NCI-H510A (cell line): ENCODE results near the gene SH3BGRL.
"Not testable (repeated sequence)": the region's sequence is repeated elsewhere in the genome, so short reads cannot be mapped to it uniquely, and the experiment has no call there.

Experiments used
- DNase-seq: peaks from one replicate; lab custom pipeline; 2025; lab: John Stamatoyannopoulos, UW

The SH3BGRL gene

GRCh38 chrX:81259714-81260395 is 58.0 kb downstream of the SH3BGRL start:
- no peak for DNase-seq

GRCh38 chrX:81261576-81261975 is 59.7 kb downstream of the SH3BGRL start:
- DNase-seq = no peak

GRCh38 chrX:81263059-81263458 is 61.2 kb downstream of the SH3BGRL start:
- DNase-seq = no peak

- no peak for DNase-seq
Measured at GRCh38 chrX:81278616-81279015, 76.7 kb downstream of the SH3BGRL start.

- no peak for DNase-seq
Measured at GRCh38 chrX:81280148-81280547, 78.2 kb downstream of the SH3BGRL start.

GRCh38 chrX:81286075-81286474 is 84.2 kb downstream of the SH3BGRL start:
- no peak for DNase-seq

GRCh38 chrX:81286608-81287007 is 84.7 kb downstream of the SH3BGRL start:
- no peak for DNase-seq

GRCh38 chrX:81291996-81292395 is 90.1 kb downstream of the SH3BGRL start:
- no peak for DNase-seq

GRCh38 chrX:81294101-81294500 is 92.2 kb downstream of the SH3BGRL start:
- no peak for DNase-seq

- no peak for DNase-seq
Measured at GRCh38 chrX:81301877-81302276, 100.0 kb downstream of the SH3BGRL start.

- DNase-seq = no peak
Measured at GRCh38 chrX:81304563-81304962, 102.7 kb downstream of the SH3BGRL start.

GRCh38 chrX:81305240-81305639 is 103.3 kb downstream of the SH3BGRL start:
- no peak for DNase-seq

GRCh38 chrX:81308086-81308829 is 106.4 kb downstream of the SH3BGRL start:
- DNase-seq = no peak

- DNase-seq = no peak
Measured at GRCh38 chrX:81316163-81316562, 114.3 kb downstream of the SH3BGRL start.

- not testable (repeated sequence) for DNase-seq
Measured at GRCh38 chrX:81331653-81332052, 129.8 kb downstream of the SH3BGRL start.

GRCh38 chrX:81336455-81337152 is 134.7 kb downstream of the SH3BGRL start:
- DNase-seq = no peak

- DNase-seq = no peak
Measured at GRCh38 chrX:81337805-81338204, 135.9 kb downstream of the SH3BGRL start.

- DNase-seq = no peak
Measured at GRCh38 chrX:81338924-81339323, 137.0 kb downstream of the SH3BGRL start.

GRCh38 chrX:81345296-81345695 is 143.4 kb downstream of the SH3BGRL start:
- not testable (repeated sequence) for DNase-seq
